Myocyte (in vitro differentiated cells): ENCODE measurements around the gene ART5. TPM values are rescaled to one million over a fixed set of nuclear protein-coding genes. Genes with fewer than 3 reads are reported as not detected.
"Not testable (repeated sequence)": the region's sequence is repeated elsewhere in the genome, so short reads cannot be mapped to it uniquely, and the experiment has no call there.

Experiments
- DNase-seq: peaks from one replicate; pipeline ENCODE4 v3.0.0-alpha.2; 2012; ENCODE audit warnings: low read depth
- total RNA-seq: library from RNA; depleted of rRNA; stranded (reverse); fragments of >200 nt; gene quantifications from 2 replicates; pipeline ENCODE4 v1.2.3, GENCODE V29; 2014

ART5 gene
- total RNA-seq, 1 donor from 2014 or later: 0.88 TPM

DNA sequence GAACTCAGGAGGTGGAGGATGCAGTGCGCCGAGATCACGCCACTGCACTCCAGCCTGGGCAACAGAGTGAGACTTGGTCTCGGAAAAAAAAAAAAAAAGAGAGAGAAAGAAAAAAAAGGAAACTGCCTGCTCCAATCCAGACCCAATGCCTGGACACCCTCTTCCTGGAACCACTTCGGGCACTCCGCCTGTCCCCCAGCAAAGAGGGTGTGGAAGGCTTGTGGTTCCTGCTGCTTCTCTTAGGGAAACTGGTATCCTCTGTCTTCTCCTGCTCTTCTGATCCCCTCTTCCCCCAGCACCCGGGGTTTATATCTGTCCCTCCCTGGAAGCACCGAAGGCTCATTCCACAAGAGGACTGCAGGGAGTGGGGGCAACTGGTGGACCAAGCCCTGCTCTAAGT, 16.5 kb upstream of the ART5 start:
- no peak for DNase-seq

GRCh38 chr11:3657331-3657730, 15.5 kb upstream of the ART5 start:
- not testable (repeated sequence) for DNase-seq

DNA sequence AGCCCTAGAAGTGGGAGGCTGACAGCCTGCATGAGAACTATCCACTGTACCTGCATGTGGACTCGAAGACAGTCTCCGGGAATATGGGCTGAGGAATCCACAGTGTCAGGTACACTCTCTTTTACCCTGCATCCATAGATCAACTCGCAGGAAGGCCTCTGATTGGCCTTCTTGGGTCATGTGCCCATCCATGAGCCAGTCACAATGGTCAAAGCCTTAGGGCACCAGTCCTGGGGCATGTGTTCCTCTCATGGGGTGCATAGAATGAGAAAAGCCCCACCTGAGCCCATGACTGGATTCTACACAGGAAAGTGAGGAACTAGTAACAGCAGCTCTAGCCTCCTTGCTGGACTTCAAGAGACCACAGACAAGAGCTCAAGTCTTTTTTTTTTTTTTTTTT, 13.8 kb upstream of the ART5 start:
- DNase-seq: no peak

GRCh38 chr11:3652514-3652913, 10.7 kb upstream of the ART5 start:
- DNase-seq: not testable (repeated sequence)

DNA sequence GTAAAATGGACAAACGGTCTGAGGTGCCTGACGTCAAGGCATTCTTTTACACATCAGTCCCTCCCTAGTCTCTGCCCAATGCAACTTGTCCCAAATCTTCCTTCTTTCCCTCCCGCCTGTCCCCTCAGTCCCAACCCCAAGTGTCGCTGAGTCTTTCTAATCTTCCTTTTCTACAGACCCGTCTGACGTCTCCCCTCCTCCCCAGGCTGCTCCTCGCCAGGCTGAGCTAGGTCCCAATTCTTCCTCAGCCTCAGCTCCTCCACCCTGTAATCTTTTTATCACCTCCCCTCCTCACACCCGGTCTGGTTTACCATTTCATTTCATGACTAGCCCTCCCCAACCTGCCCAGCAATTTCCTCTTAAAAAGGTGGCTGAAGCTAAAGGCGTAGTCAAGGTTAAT, 7.6 kb upstream of the ART5 start:
- DNase-seq: not testable (repeated sequence)

DNA sequence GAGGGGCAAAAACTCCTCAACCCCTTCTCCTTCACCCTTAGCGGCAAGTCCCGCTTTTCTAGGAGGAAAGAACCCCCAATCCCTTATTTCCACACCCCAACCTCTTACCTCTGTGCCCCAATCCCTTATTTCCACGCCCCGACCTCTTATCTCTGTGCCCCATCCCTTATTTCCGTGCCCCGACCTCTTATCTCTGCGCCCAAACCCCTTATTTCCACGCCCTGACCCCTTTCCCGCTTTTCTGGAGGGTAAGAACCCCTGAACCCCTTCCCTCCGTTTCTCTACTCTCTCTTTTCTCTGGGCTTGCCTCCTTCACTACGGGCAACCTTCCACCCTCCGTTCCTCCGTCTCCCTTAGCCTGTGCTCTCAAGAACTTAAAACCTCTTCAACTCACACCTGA, 7.1 kb upstream of the ART5 start:
- DNase-seq: not testable (repeated sequence)

- DNase-seq: no peak
These were observed 3.8 kb upstream of the ART5 start for GRCh38 chr11:3645552-3645951.

DNA sequence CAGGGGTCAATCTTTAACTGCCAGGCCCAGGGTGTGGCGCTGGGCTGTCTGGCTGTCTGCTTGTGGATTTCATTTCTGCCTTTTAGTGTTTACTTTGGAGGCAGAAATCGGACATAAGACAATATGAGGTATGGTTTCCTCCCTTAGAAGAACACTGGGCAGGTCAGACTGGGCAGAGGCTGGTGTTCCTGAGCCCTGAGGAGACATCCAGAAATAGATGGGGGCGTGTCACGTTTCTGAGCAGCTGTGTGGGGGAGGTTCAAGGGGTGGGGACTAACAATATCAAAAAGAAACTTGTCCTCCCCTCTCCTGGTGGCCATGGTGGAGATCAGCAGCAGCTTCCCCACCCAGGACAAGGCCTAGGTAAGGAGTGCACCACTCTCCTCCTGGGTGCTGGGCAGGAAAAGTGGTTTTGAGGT, 3.0 kb upstream of the ART5 start, which contains the start of gene ART1:
TSS of gene ART1 (plus strand) at position 312 of the 419 bp plus-strand sequence. CDS start 14,086 bp downstream, outside the sequence.
- peak; percentile 92 for DNase-seq

DNA sequence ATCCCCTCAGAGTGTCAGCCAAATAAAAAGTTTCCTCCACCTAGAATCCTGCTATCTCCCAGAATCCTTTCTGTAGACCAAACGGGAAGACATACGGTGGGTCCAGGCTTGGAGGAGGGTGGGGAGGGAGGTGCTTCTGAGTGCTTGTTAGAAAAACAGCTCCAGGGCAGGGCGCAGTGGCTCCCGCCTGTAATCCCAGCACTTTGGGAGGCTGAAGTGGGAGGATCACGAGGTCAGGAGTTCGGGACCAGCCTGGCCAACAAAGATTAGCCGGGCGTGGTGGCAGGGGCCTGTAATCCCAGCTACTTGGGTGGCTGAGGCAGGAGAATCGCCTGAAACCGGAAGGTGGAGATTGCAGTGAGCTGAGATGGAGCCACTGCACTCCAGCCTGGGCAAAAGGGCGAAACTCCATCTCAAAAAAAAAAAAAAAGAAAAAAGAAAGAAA, 1.3 kb upstream of the ART5 start:
- not testable (repeated sequence) for DNase-seq

- peak; percentile 89 for DNase-seq
These were observed 519 bp upstream of the ART5 start for GRCh38 chr11:3642071-3642951.

DNA sequence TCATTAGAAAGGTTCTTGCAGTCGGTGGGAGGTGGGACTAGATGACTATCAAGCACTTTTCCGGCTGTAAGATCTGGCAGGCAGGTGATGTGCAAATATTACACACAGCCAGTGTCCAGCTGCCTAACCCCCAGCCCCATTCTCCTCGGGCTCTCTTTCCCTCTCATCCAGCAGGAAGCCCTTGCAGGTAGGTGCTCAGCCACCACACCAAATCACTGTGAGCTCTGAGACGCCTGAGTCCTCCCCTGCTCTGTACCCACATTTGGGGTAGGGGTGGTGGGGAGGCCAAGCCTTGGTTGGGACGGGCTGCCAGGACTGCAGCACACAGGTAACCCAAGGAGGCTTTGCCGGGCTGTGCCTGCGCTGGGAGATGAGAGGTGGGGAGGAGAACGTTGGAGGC, 601 bp downstream of the ART5 start:
- no peak for DNase-seq

DNA sequence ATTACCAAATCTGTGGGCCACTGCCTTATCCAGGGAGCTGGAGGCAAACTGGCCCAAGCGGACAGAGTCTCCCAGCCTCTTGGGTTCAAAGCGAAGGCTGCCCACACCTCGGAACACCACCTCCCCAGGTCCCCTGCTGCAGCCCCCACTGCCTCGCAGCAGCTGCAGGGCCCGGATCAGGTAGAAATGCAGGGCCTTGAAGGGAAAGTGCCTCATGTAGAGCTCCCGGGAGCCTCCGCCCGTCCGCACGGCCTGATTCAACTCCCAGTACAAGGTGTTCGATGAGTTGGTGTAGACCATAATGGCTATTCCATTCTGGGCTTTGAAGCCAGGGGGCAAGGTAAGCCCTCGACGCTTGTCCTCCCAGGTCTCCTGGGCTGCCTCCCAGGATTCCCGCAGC, 2.0 kb downstream of the ART5 start:
- no peak for DNase-seq

GRCh38 chr11:3638513-3638912, 3.3 kb downstream of the ART5 start:
- no peak for DNase-seq

GRCh38 chr11:3637201-3637600, 4.6 kb downstream of the ART5 start:
- DNase-seq: no peak

GRCh38 chr11:3635641-3636375, 6.0 kb downstream of the ART5 start:
- DNase-seq: no peak

DNA sequence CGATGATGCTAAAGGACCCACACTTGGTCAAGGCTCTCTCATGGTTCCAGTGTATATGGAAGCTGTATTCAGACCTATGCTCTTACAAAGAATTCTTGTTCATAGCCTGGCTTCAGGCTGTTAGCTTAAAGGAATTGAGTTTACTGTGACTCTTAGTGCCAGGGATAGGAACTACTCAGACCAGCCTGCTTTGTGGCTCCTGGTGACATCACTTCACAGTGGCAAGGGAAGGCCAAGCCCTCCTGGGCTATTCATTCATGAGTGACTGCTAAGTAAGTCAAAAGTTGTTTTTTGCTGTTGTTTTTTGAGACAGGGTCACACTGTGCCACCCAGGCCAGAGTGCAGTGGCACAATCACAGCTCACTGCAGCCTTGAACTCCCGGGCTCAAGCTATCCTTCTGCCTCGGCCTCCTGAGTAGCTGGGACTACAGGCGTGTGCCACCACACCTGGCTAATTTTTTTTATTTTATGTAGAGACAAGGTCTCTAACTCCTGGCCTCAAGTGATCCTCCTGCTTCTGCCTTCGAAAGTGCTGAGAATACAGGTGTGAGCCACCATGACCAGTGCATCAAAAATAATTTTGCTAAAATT, 9.6 kb downstream of the ART5 start:
- no peak for DNase-seq

GRCh38 chr11:3631331-3631730, 10.5 kb downstream of the ART5 start:
- no peak for DNase-seq

GRCh38 chr11:3627291-3627690, 14.5 kb downstream of the ART5 start:
- DNase-seq: peak; percentile 87

DNA sequence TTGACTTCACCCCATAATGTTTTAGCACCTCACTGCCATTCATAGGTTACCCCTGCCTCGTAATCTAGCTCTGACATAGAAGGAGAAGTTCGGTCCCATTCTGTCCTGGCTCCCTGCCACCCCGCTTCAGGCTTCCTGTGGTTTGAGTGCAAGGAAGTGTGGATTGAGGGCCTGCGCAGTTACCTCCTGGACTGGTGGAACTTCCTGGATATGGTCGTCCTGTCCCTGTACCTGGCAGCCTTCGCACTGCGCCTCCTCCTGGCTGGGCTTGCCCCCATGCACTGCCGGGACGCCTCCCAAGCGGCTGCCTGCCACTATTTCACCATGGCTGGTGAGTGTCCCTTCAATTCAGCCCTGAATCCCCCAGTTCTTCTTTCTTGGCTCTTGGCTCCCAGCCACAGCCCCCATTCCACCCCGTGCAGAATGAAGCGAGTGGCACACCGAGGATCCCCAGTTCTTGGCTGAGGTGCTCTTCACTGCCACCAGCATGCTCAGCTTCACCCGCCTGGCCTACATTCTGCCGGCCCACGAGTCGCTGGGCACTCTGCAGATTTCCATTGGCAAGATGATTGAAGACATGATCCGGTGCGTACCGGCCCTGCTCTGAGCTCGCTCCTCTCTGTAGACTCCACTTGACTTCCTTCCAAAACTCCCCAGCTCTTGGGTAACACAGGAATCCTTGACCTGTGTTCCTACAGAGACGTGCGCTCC, 15.4 kb downstream of the ART5 start:
- no peak for DNase-seq

- DNase-seq: no peak
These were observed 17.9 kb downstream of the ART5 start for GRCh38 chr11:3623767-3624458.

GRCh38 chr11:3623121-3623520, 18.7 kb downstream of the ART5 start:
- no peak for DNase-seq
